Testis (tissue), 3 donors: ENCODE data around the gene CCDC40. TPM values are rescaled to one million over a fixed set of nuclear protein-coding genes. Genes with fewer than 3 reads are reported as not detected.

ENCODE experiments used
- DNase-seq: peaks from one replicate; pipeline ENCODE4 v3.0.0-alpha.2; 2019
- H3K27ac ChIP-seq, 2 donors: fragments of 200-600 bp; sonication (generic); one replicate each; pipeline ENCODE4 v1.5.1; 2019
- H3K27me3 ChIP-seq: fragments of 200-600 bp; sonication (generic); one replicate; pipeline ENCODE4 v1.5.1; 2019
- H3K36me3 ChIP-seq: fragments of 200-600 bp; sonication (generic); one replicate; pipeline ENCODE4 v1.5.1; 2017; ENCODE audit warnings: low read depth; ENCODE audit errors: missing control alignments
- H3K4me1 ChIP-seq: fragments of 200-600 bp; sonication (generic); one replicate; pipeline ENCODE4 v1.5.1; 2019
- H3K4me3 ChIP-seq, 2 donors: fragments of 200-600 bp; sonication (generic); one replicate each; pipeline ENCODE4 v1.5.1; 2017 to 2019
- H3K9me3 ChIP-seq: fragments of 200-600 bp; sonication (generic); one replicate; pipeline ENCODE4 v1.5.1; 2017
- POLR2A ChIP-seq: fragments of 450-650 bp; IDR thresholded peaks from one replicate; pipeline ENCODE4 v1.6.1; 2017; ENCODE audit warnings: antibody characterized with exemption, mild to moderate bottlenecking, moderate library complexity
- WGBS, 2 donors: methylation state at CpG; one replicate each; pipeline ENCODE4 v1.1.5; 2018; 5-methylcytosine and 5-hydroxymethylcytosine counted together
- intact Hi-C: fragments of 100-400 bp; cut with DNase I; formaldehyde crosslinking; loops from one replicate; pipeline ENCODE4 v1.15.1; 2023; ENCODE audit warnings: low total_unique reads
- polyA plus RNA-seq: library from polyadenylated mRNA; stranded (reverse); fragments of 350-450 nt; fragmentation: Illumina TruSeq; extraction: RNeasy Lipid Tissue Mini Kit (QIAGEN cat#74804); gene quantifications from one replicate; pipeline ENCODE4 v1.2.3, GENCODE V29; 2014; ENCODE audit warnings: low read depth, low replicate concordance; ENCODE audit not compliant: insufficient read depth
- total RNA-seq, 2 donors: library from RNA; depleted of rRNA; stranded (reverse); fragments of >200 nt; gene quantifications; one replicate each; pipeline ENCODE4 v1.2.3, GENCODE V29; 2016
- TF ChIP-seq, protein P1 (sequence below), 3 experiments: fragments of 450-650 bp in 2 of 3; fragments of 200-600 bp in 1 of 3; sonication (generic) in 1 of 3; IDR thresholded peaks; one replicate each; pipeline ENCODE4 v1.5.1; 2016 to 2019; ENCODE audit warnings: antibody characterized with exemption in 3 of 3, mild to moderate bottlenecking in 2 of 3, moderate library complexity in 1 of 3

Gene CCDC40
- total and polyA plus RNA-seq, 3 donors from 2014 or later = 26.7 to 43.6 (median 38.6) TPM

DNA sequence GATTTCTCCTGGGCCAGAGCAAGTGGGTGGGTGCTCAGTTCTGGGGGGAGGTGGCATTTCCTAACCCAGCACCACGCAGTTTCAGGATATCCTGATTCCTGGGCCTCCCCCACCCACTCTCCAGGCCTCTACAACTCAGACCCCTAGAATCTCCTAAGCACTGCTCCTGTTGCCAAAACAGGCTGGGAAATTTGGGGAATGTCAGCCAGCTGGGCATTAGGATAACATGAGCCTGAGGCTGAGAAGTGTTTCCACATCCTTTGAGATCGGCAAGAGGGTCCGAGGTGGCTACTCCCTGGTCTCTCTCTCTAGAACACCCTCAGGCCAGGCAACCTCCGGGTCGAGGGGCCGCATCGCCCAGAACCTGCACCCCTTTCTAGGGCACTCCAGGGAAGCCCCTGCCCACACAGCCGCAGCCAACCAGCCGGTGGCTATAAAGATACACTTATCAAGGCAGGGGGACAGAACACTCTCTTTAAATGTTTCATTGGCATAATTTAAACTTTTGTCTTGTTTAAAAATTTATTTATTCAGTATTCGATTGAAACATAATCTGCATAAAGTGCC lies 24.4 kb upstream of the CCDC40 start:
- H3K36me3 ChIP-seq = no peaks in the 10 kb centered on the region
- WGBS, 2 donors = 85 to 90% methylated on average over 10 of the region's 10 CpGs
- H3K4me3 ChIP-seq = no peak overlapping the region
- DNase-seq = no peak
- H3K4me1 ChIP-seq = peaks cover 5% of the 10 kb centered on the region
- intact Hi-C loops = no loop called here
- H3K27ac ChIP-seq = no peak overlapping the region
- no peaks in the 10 kb centered on the region for H3K9me3 ChIP-seq
- TF ChIP-seq, protein P1, sequence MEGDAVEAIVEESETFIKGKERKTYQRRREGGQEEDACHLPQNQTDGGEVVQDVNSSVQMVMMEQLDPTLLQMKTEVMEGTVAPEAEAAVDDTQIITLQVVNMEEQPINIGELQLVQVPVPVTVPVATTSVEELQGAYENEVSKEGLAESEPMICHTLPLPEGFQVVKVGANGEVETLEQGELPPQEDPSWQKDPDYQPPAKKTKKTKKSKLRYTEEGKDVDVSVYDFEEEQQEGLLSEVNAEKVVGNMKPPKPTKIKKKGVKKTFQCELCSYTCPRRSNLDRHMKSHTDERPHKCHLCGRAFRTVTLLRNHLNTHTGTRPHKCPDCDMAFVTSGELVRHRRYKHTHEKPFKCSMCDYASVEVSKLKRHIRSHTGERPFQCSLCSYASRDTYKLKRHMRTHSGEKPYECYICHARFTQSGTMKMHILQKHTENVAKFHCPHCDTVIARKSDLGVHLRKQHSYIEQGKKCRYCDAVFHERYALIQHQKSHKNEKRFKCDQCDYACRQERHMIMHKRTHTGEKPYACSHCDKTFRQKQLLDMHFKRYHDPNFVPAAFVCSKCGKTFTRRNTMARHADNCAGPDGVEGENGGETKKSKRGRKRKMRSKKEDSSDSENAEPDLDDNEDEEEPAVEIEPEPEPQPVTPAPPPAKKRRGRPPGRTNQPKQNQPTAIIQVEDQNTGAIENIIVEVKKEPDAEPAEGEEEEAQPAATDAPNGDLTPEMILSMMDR (IDR thresholded peaks at IDR 0.05) = no peak
- no peak for TF ChIP-seq POLR2A
- H3K27me3 ChIP-seq = no peaks in the 10 kb centered on the region

DNA sequence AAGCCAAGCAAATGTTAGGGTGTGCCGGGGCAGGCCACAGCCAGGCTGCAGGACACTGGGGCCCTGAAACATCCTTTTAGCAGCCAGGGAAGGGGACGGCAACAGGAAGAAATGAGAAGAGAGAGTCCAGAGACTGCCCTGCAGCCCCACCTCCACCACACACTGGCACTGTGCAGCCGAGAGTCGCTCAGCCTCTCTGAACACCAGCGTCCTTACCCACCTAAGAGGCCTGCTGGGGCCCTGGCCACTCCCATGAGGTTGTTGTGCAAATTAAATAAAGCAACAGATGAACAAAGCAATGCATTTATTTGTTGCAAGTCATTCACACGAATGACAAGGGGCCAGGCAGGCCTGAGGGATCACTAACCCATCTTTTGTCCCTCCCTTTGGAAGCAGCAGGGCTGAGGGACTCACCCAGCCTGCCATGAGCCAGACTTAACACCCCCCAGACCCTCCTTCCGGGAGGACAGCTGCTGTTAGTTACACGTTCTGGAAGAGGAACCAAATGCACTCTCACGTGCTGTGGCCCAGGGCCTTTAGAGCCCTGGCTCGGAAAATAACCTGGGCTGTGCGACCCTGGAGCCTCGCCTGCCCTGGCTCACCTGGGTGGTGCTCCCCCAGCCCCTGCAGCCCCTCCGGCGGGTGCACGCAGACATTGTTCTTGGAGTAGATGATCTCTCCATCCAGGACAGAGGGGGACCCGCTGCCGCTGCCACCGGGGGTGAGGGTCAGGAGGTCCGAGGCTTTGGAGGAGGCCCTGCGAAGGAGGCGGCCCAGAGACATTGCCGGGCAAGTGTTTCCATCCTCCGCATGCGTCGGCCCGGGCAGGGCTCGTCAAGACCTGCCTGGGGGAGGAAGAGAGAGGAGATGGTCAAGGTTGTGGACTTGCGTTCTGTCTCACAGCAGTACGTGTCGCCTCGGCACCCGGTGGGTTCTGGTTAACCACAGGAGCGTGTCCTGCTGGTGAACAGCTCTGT lies 23.4 kb upstream of the CCDC40 start:
- Histone ChIP-seq H3K36me3 (no peaks in the 10 kb centered on the region), H3K27ac (no peak overlapping the region), H3K4me1 (peaks cover 5% of the 10 kb centered on the region), H3K4me3 (no peak overlapping the region), H3K9me3 (no peaks in the 10 kb centered on the region), H3K27me3 (no peaks in the 10 kb centered on the region)
- no peak for TF ChIP-seq POLR2A
- TF ChIP-seq, protein P1 (IDR thresholded peaks at IDR 0.05) = no peak
- 88 to 91% methylated on average over 31 to 33 of the region's 33 CpGs for WGBS, 2 donors
- intact Hi-C loops = no loop called here
- no peak for DNase-seq

DNA sequence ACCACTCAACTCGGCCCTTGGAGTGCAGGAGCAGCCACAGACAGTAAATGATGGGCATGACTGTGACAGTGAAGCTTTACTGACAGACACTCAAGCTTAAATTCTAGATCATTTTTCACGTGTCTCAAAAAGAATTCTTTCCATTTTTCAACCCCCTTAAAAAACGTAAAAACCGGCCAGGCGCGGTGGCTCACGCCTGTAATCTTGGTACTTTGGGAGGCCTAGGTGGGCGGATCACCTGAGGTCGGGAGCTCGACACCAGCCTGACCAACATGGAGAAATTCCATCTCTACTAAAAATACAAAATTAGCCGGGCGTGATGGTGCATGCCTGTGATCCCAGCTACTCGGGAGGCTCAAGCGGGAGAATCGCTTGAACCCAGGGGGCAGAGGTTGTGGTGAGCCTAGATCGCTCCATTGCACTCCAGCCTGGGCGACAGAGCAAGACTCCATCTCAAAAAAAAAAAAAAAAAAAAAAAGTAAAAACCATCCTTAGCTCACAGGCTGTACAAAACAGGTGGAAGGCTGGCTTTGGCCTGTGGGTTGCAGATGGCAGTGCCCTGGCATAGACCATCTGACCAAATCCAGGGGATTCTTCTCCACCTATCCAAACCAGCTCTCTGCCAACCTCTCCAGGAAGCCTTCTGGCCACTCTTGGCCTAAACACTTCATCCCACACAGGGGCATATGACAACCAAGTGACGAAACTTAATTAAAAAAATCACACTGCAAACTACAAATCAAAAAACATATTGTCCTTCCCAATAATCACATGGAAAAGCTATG lies 19.0 kb upstream of the CCDC40 start:
- Histone ChIP-seq H3K4me1 (no peaks in the 10 kb centered on the region), H3K9me3 (no peaks in the 10 kb centered on the region), H3K4me3 (no peak overlapping the region), H3K36me3 (no peaks in the 10 kb centered on the region), H3K27me3 (no peaks in the 10 kb centered on the region), H3K27ac (no peak overlapping the region)
- intact Hi-C loops = no loop called here
- WGBS, 2 donors = 90 to 94% methylated on average over 17 to 18 of the region's 18 CpGs
- no peak for DNase-seq
- no peak for TF ChIP-seq POLR2A
- TF ChIP-seq, protein P1 (IDR thresholded peaks at IDR 0.05) = no peak

DNA sequence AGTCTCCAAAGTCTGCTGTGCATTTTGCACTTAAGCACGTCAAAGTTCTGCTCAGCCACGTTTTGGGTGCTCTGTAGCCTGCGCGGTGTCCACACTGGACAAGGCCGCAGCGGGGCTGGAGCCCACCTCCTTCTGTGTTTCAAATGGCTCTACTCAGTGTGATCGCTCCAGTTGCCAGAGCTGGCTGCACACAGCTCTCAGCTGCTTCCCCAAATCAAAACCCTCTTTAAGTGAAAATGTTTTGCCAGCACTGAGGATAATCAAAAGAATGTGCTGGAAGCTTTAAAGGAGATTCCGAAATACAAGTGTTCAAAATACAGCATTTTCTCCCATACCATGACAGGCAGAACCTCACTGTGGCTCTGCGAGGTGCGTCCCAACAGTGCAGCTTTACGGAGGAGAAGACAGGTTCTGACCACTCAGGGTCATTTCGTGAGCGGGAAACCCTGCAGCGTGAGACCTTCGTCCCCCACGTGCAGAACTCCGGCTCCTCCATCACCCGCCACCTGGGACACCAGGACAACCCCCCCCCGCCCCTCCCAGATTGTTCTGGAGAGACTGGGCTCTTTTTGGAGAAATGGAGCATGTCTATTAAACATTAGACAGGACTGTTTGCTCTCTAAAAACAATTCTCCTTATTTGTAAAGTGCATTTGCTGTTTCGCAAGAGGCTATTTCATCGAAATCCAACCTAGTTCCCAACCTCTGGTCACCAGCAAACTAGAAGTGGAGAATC lies 17.4 kb upstream of the CCDC40 start:
- no peak for TF ChIP-seq POLR2A
- TF ChIP-seq, protein P1 (IDR thresholded peaks at IDR 0.05) = no peak
- Histone ChIP-seq H3K27me3 (no peaks in the 10 kb centered on the region), H3K4me3 (no peak overlapping the region), H3K27ac (no peak overlapping the region), H3K4me1 (no peaks in the 10 kb centered on the region), H3K36me3 (no peaks in the 10 kb centered on the region), H3K9me3 (no peaks in the 10 kb centered on the region)
- DNase-seq = no peak
- WGBS, 2 donors = 82 to 89% methylated on average over 21 of the region's 21 CpGs
- intact Hi-C loops = no loop called here
